ENCODE measurements around the gene CRTAC1.

- TF ChIP-seq, protein P1, sequence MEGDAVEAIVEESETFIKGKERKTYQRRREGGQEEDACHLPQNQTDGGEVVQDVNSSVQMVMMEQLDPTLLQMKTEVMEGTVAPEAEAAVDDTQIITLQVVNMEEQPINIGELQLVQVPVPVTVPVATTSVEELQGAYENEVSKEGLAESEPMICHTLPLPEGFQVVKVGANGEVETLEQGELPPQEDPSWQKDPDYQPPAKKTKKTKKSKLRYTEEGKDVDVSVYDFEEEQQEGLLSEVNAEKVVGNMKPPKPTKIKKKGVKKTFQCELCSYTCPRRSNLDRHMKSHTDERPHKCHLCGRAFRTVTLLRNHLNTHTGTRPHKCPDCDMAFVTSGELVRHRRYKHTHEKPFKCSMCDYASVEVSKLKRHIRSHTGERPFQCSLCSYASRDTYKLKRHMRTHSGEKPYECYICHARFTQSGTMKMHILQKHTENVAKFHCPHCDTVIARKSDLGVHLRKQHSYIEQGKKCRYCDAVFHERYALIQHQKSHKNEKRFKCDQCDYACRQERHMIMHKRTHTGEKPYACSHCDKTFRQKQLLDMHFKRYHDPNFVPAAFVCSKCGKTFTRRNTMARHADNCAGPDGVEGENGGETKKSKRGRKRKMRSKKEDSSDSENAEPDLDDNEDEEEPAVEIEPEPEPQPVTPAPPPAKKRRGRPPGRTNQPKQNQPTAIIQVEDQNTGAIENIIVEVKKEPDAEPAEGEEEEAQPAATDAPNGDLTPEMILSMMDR (IDR thresholded peaks at IDR 0.05): no peak
- TF ChIP-seq ZFX (IDR thresholded peaks at IDR 0.05; ENCODE audit: borderline replicate concordance): no peak
Observed at GRCh38 chr10:97858001-97858439, 172.4 kb downstream of the CRTAC1 start.

All from 22Rv1 (cell line).